Tibial nerve (tissue), 3 donors: ENCODE data around the gene CDK2.

Experiments used
- POLR2A ChIP-seq, 2 donors: fragments of 450-650 bp; IDR thresholded peaks; one replicate each; pipeline ENCODE4 v1.6.1; 2017; ENCODE audit warnings: antibody characterized with exemption in 2 of 2, mild to moderate bottlenecking in 2 of 2, moderate library complexity in 2 of 2
- TF ChIP-seq, protein P1 (sequence below), 5 experiments: fragments of 200-600 bp in 3 of 5; fragments of 450-650 bp in 2 of 5; sonication (generic) in 3 of 5; IDR thresholded peaks; one replicate each; pipeline ENCODE4 v1.5.1; 2016 to 2019; ENCODE audit warnings: antibody characterized with exemption in 5 of 5, mild to moderate bottlenecking in 3 of 5, moderate library complexity in 2 of 5

DNA sequence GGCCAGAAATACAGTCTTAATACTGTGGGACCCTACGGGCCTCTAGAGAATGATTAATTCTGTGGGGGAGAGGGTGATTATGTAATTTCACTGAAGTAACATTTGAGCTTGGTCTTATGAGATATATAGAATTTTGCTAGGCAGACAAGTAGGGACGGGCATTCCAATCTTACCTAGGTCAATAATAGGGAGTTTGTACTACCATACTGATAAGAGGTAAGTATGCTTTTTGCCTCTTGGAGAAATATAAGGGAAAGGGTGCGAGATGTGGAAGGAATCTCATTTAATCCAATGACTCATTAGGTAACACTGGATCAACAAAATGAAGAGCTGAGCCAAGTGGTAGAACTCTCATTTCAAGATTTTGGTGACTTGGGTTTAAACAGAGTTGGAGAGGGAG, 12.4 kb downstream of the CDK2 start:
- TF ChIP-seq, protein P1, sequence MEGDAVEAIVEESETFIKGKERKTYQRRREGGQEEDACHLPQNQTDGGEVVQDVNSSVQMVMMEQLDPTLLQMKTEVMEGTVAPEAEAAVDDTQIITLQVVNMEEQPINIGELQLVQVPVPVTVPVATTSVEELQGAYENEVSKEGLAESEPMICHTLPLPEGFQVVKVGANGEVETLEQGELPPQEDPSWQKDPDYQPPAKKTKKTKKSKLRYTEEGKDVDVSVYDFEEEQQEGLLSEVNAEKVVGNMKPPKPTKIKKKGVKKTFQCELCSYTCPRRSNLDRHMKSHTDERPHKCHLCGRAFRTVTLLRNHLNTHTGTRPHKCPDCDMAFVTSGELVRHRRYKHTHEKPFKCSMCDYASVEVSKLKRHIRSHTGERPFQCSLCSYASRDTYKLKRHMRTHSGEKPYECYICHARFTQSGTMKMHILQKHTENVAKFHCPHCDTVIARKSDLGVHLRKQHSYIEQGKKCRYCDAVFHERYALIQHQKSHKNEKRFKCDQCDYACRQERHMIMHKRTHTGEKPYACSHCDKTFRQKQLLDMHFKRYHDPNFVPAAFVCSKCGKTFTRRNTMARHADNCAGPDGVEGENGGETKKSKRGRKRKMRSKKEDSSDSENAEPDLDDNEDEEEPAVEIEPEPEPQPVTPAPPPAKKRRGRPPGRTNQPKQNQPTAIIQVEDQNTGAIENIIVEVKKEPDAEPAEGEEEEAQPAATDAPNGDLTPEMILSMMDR (IDR thresholded peaks at IDR 0.05): no peak
- no peak for TF ChIP-seq POLR2A (IDR thresholded peaks at IDR 0.05)
